ENCODE measurements around the gene DGKI.

Gene DGKI

GRCh38 chr7:137882261-137882668 is 35.5 kb upstream of the DGKI start:
- Histone ChIP-seq H3K27me3 (ENCODE audit: control insufficient read depth in 1 of 2, insufficient read depth in 2 of 2, low read length in 2 of 2) (no peaks in the 10 kb centered on the region), H3K27ac (ENCODE audit: low read length) (no peak overlapping the region), H3K9me3 (ENCODE audit: control insufficient read depth in 2 of 2, low read length in 2 of 2) (no peaks in the 10 kb centered on the region), H3K4me3 (ENCODE audit: low read length in 2 of 2) (no peak overlapping the region), H3K4me1 (ENCODE audit: control insufficient read depth, insufficient read depth, low read length) (peaks cover 13% of the 10 kb centered on the region), H3K9ac (ENCODE audit: low read length in 2 of 2) (no peak overlapping the region), H3K36me3 (ENCODE audit: control insufficient read depth in 2 of 2, insufficient read depth in 2 of 2, low read length in 2 of 2) (peaks cover 60 to 68% of the 10 kb centered on the region in 2 donors)

- Histone ChIP-seq H3K9me3 (ENCODE audit: control insufficient read depth in 2 of 2, low read length in 2 of 2) (no peaks in the 10 kb centered on the region), H3K36me3 (ENCODE audit: control insufficient read depth in 2 of 2, insufficient read depth in 2 of 2, low read length in 2 of 2) (peaks cover 60 to 66% of the 10 kb centered on the region in 2 donors), H3K4me3 (ENCODE audit: low read length in 2 of 2) (no peak overlapping the region), H3K27me3 (ENCODE audit: control insufficient read depth in 1 of 2, insufficient read depth in 2 of 2, low read length in 2 of 2) (no peaks in the 10 kb centered on the region), H3K27ac (ENCODE audit: low read length) (no peak overlapping the region), H3K4me1 (ENCODE audit: control insufficient read depth, insufficient read depth, low read length) (peaks cover 10% of the 10 kb centered on the region), H3K9ac (ENCODE audit: low read length in 2 of 2) (no peak overlapping the region)
These were observed 35.0 kb upstream of the DGKI start for GRCh38 chr7:137881607-137882260.

GRCh38 chr7:137880432-137880831 is 33.7 kb upstream of the DGKI start:
- no peak overlapping the region for H3K27ac ChIP-seq (ENCODE audit: low read length)
- no peak overlapping the region for H3K9ac ChIP-seq (ENCODE audit: low read length in 2 of 2)
- H3K36me3 ChIP-seq (ENCODE audit: control insufficient read depth in 2 of 2, insufficient read depth in 2 of 2, low read length in 2 of 2): peaks cover 67% of the 10 kb centered on the region in 2 donors
- peaks cover 5% of the 10 kb centered on the region for H3K4me1 ChIP-seq (ENCODE audit: control insufficient read depth, insufficient read depth, low read length)
- no peaks in the 10 kb centered on the region for H3K27me3 ChIP-seq (ENCODE audit: control insufficient read depth in 1 of 2, insufficient read depth in 2 of 2, low read length in 2 of 2)
- H3K4me3 ChIP-seq (ENCODE audit: low read length in 2 of 2): no peak overlapping the region
- H3K9me3 ChIP-seq (ENCODE audit: control insufficient read depth in 2 of 2, low read length in 2 of 2): no peaks in the 10 kb centered on the region

GRCh38 chr7:137879357-137880158 is 32.8 kb upstream of the DGKI start:
- H3K9me3 ChIP-seq (ENCODE audit: control insufficient read depth in 2 of 2, low read length in 2 of 2): no peaks in the 10 kb centered on the region
- H3K4me3 ChIP-seq (ENCODE audit: low read length in 2 of 2): no peak overlapping the region
- H3K36me3 ChIP-seq (ENCODE audit: control insufficient read depth in 2 of 2, insufficient read depth in 2 of 2, low read length in 2 of 2): peaks cover 58 to 60% of the 10 kb centered on the region in 2 donors
- no peak overlapping the region for H3K9ac ChIP-seq (ENCODE audit: low read length in 2 of 2)
- H3K4me1 ChIP-seq (ENCODE audit: control insufficient read depth, insufficient read depth, low read length): peaks cover 5% of the 10 kb centered on the region
- no peaks in the 10 kb centered on the region for H3K27me3 ChIP-seq (ENCODE audit: control insufficient read depth in 1 of 2, insufficient read depth in 2 of 2, low read length in 2 of 2)
- no peak overlapping the region for H3K27ac ChIP-seq (ENCODE audit: low read length)

- no peaks in the 10 kb centered on the region for H3K9me3 ChIP-seq (ENCODE audit: control insufficient read depth in 2 of 2, low read length in 2 of 2)
- no peaks in the 10 kb centered on the region for H3K27me3 ChIP-seq (ENCODE audit: control insufficient read depth in 1 of 2, insufficient read depth in 2 of 2, low read length in 2 of 2)
- no peak overlapping the region for H3K27ac ChIP-seq (ENCODE audit: low read length)
- no peak overlapping the region for H3K9ac ChIP-seq (ENCODE audit: low read length in 2 of 2)
- H3K4me3 ChIP-seq (ENCODE audit: low read length in 2 of 2): no peak overlapping the region
- H3K4me1 ChIP-seq (ENCODE audit: control insufficient read depth, insufficient read depth, low read length): peaks cover 5% of the 10 kb centered on the region
- H3K36me3 ChIP-seq (ENCODE audit: control insufficient read depth in 2 of 2, insufficient read depth in 2 of 2, low read length in 2 of 2): peaks cover 58 to 62% of the 10 kb centered on the region in 2 donors
These were observed 31.7 kb upstream of the DGKI start for GRCh38 chr7:137878333-137878961.

- peaks cover 5% of the 10 kb centered on the region for H3K4me1 ChIP-seq (ENCODE audit: control insufficient read depth, insufficient read depth, low read length)
- peaks cover 52 to 59% of the 10 kb centered on the region in 2 donors for H3K36me3 ChIP-seq (ENCODE audit: control insufficient read depth in 2 of 2, insufficient read depth in 2 of 2, low read length in 2 of 2)
- no peak overlapping the region for H3K4me3 ChIP-seq (ENCODE audit: low read length in 2 of 2)
- no peaks in the 10 kb centered on the region for H3K27me3 ChIP-seq (ENCODE audit: control insufficient read depth in 1 of 2, insufficient read depth in 2 of 2, low read length in 2 of 2)
- no peak overlapping the region for H3K27ac ChIP-seq (ENCODE audit: low read length)
- no peak overlapping the region for H3K9ac ChIP-seq (ENCODE audit: low read length in 2 of 2)
- H3K9me3 ChIP-seq (ENCODE audit: control insufficient read depth in 2 of 2, low read length in 2 of 2): no peaks in the 10 kb centered on the region
These were observed 30.4 kb upstream of the DGKI start for GRCh38 chr7:137877027-137877675.

- peaks cover 44 to 46% of the 10 kb centered on the region in 2 donors for H3K36me3 ChIP-seq (ENCODE audit: control insufficient read depth in 2 of 2, insufficient read depth in 2 of 2, low read length in 2 of 2)
- H3K27me3 ChIP-seq (ENCODE audit: control insufficient read depth in 1 of 2, insufficient read depth in 2 of 2, low read length in 2 of 2): no peaks in the 10 kb centered on the region
- H3K9me3 ChIP-seq (ENCODE audit: control insufficient read depth in 2 of 2, low read length in 2 of 2): no peaks in the 10 kb centered on the region
- peaks cover 5% of the 10 kb centered on the region for H3K4me1 ChIP-seq (ENCODE audit: control insufficient read depth, insufficient read depth, low read length)
- H3K4me3 ChIP-seq (ENCODE audit: low read length in 2 of 2): no peak overlapping the region
- H3K9ac ChIP-seq (ENCODE audit: low read length in 2 of 2): no peak overlapping the region
- H3K27ac ChIP-seq (ENCODE audit: low read length): no peak overlapping the region
These were observed 29.0 kb upstream of the DGKI start for GRCh38 chr7:137875746-137876145.

GRCh38 chr7:137873979-137874777 is 27.4 kb upstream of the DGKI start:
- no peak overlapping the region for H3K27ac ChIP-seq (ENCODE audit: low read length)
- peaks cover 30 to 36% of the 10 kb centered on the region in 2 donors for H3K36me3 ChIP-seq (ENCODE audit: control insufficient read depth in 2 of 2, insufficient read depth in 2 of 2, low read length in 2 of 2)
- H3K9me3 ChIP-seq (ENCODE audit: control insufficient read depth in 2 of 2, low read length in 2 of 2): no peaks in the 10 kb centered on the region
- no peak overlapping the region for H3K9ac ChIP-seq (ENCODE audit: low read length in 2 of 2)
- H3K4me1 ChIP-seq (ENCODE audit: control insufficient read depth, insufficient read depth, low read length): peaks cover 5% of the 10 kb centered on the region
- no peak overlapping the region for H3K4me3 ChIP-seq (ENCODE audit: low read length in 2 of 2)
- no peaks in the 10 kb centered on the region for H3K27me3 ChIP-seq (ENCODE audit: control insufficient read depth in 1 of 2, insufficient read depth in 2 of 2, low read length in 2 of 2)

GRCh38 chr7:137873524-137873923 is 26.8 kb upstream of the DGKI start:
- no peak overlapping the region for H3K9ac ChIP-seq (ENCODE audit: low read length in 2 of 2)
- peaks cover 26 to 36% of the 10 kb centered on the region in 2 donors for H3K36me3 ChIP-seq (ENCODE audit: control insufficient read depth in 2 of 2, insufficient read depth in 2 of 2, low read length in 2 of 2)
- H3K9me3 ChIP-seq (ENCODE audit: control insufficient read depth in 2 of 2, low read length in 2 of 2): no peaks in the 10 kb centered on the region
- H3K4me1 ChIP-seq (ENCODE audit: control insufficient read depth, insufficient read depth, low read length): peaks cover 4% of the 10 kb centered on the region
- no peak overlapping the region for H3K4me3 ChIP-seq (ENCODE audit: low read length in 2 of 2)
- H3K27ac ChIP-seq (ENCODE audit: low read length): no peak overlapping the region
- no peaks in the 10 kb centered on the region for H3K27me3 ChIP-seq (ENCODE audit: control insufficient read depth in 1 of 2, insufficient read depth in 2 of 2, low read length in 2 of 2)

All from stomach smooth muscle (tissue), 2 donors.